ENCODE data around the gene SFXN1. TPM values are rescaled to one million over a fixed set of nuclear protein-coding genes. Genes with fewer than 3 reads are reported as not detected.
"Not testable (repeated sequence)": the region's sequence is repeated elsewhere in the genome, so short reads cannot be mapped to it uniquely, and the experiment has no call there.

Gene SFXN1
- polyA plus RNA-seq, 3 donors: 41.2 to 56.9 (median 56.1) TPM

DNA sequence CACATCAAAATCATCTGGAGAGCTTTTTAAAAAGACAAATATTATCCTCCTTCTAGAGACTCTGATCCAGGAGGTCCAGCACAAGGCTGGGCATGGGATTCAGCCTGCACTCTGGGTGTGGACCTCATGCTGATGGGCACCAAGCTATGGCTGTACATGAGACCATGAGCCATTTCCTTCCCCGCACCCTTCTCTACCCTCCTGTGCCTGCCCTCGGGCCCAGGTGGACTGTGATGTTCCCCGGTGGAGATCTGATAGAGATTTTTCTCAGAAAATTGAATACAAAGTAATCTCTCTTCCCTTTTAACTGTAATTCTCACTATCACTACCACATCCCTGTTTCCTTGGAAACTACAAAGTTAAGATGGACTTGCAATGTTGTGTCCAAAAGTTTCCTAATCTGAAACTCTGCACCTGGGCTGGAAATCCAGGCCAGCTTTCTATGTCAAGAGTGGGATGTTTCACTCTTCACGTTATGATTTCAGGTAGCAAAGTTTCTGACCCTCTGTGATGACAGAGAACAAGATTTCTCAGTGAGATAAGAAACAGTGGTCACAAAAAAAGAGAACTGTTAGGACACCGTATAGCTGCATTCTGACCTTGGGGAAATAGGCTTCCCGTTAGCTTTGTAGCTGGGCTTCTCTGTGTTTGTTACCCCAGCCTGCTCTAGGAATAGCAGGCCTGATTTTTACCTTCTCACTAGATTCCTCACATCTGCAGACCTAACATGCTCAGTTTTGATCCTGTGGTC lies 11.5 kb downstream of the SFXN1 start:
- no peak for DNase-seq

DNA sequence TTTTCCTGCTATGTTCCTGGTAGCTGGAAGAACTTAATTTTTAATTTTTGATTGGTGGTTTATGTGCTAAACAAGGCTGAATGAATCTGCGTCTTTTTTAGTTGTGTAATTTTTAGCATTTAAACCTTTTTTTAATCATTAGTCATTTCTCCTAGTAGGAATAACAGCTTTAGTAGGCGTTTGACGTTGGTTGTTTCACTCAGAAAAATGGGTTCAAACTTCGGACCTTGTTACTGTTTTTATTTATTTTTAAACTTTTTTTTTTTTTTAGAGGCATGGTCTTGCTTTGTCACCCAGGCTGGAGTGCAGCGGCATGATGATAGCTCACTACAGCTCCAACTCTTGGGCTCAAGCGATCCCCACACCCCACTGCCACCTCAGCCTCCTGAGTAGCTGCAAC lies 12.9 kb downstream of the SFXN1 start:
- DNase-seq: no peak

GRCh38 chr5:175493260-175493659 lies 14.9 kb downstream of the SFXN1 start:
- no peak for DNase-seq

- DNase-seq: no peak
Observed at GRCh38 chr5:175493726-175494125, 15.4 kb downstream of the SFXN1 start.

GRCh38 chr5:175494264-175495183 lies 16.2 kb downstream of the SFXN1 start:
- no peak for DNase-seq

DNA sequence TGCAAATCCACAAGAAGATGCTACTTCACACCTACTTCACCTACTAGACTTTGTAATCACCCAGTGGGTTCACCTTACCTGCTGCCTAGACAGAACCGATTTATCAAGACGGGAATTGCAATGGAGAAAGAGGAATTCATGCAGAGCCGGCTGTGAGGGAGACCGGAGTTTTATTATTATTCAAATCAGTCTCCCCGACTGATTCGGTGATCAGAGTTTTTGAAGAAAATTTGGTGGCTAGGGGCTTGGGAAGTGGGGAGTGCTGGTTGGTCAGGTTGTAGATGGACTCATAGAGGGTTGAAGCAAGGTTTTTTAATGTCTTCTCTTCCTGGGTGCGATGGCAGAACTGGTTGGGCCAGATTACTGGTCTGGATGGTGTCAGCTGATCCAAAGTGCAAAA lies 23.4 kb downstream of the SFXN1 start:
- DNase-seq: no peak

DNA sequence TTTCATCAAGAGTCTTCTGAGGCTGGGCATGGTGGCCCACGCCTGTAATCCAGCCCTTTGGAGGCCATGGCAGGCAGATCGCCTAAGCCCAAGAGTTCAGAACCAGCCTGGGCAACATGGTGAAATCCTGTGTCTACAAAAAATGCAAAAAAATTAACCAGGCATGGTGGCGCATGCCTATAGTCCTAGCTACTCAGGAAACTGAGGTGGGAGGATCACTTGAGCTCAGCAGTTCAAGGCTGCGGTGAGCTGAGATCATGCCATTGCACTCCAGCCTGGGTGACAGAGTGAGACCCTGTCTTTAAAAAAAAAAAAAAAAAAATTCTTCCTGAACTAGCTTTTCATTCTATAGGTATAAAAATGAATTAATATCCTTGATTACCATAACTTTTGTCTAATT lies 29.3 kb downstream of the SFXN1 start:
- not testable (repeated sequence) for DNase-seq

DNA sequence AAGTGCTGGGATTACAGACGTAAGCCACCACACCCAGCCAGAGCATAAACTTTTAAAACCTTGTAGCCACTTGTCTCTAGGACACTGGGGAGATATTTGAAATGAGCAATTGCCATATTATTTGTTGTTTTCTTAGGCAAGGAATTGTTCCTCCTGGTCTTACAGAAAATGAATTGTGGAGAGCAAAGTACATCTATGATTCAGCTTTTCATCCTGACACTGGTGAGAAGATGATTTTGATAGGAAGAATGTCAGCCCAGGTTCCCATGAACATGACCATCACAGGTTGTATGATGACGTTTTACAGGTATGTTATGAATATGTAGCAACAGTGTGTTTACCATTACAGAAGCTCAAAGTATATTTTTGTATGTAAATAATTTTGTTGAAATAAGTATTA lies 30.5 kb downstream of the SFXN1 start:
- DNase-seq: no peak

- DNase-seq: no peak
Observed at GRCh38 chr5:175513297-175513696, 34.9 kb downstream of the SFXN1 start.

DNA sequence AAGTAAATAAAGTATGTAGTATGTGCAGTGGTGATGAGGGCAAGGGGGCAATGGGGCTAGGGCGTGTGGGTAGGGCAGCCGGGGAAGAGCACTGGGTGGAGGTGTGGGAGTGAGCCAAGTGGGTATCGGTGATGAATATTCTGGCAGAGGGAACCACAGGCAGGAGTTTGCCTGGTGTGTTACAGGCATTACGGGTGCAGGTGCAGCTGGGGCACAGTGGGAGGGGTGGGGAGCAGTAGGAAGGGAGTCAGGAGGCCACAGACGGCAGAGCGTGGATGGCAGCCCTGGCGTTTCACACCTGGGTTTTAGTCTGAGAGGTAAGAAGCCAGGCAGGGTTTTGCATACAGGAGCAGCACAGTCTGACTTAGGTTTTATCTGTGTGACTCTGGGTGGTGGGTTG lies 35.4 kb downstream of the SFXN1 start:
- DNase-seq: no peak

DNA sequence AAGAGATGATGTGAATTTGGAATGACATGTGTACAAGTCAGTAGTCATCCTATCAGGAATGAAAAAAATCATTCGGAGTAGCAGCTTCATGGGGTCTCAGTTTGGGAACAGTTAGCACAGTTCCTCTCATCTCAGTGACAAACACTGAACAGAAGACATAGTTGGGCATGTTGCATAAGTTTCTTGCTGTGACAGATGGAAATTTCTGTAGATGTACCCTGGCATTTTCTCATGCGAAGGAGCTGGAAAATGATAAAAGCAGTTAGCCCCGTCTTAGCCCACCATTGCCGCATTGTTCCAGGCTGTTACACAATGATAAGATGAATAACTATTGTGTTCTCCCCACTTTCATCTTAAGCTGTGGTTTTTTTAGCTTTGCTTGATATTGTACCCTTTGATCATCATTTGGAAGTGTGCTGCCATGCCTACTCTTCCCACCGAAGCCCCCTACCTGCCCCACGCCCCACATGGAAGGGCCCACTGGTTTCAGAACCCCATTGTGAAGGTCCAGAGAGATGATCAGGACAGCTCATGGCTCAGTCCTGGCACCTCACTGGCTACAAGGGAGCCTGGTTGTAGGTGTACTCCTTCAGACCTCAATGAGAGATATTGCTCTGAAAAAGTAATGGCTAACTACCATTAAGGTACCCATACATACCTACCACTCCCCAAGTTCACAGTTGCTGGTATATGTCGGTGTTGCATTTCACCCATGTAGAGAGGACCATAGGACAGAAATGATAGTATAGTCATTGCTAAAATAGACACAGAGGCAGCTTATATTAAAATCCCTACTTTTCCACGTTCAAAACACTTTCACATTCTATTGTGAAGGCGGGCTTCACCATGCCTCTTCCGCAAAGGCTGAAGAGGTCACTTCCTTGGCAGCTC lies 38.8 kb downstream of the SFXN1 start:
- DNase-seq: no peak

DNA sequence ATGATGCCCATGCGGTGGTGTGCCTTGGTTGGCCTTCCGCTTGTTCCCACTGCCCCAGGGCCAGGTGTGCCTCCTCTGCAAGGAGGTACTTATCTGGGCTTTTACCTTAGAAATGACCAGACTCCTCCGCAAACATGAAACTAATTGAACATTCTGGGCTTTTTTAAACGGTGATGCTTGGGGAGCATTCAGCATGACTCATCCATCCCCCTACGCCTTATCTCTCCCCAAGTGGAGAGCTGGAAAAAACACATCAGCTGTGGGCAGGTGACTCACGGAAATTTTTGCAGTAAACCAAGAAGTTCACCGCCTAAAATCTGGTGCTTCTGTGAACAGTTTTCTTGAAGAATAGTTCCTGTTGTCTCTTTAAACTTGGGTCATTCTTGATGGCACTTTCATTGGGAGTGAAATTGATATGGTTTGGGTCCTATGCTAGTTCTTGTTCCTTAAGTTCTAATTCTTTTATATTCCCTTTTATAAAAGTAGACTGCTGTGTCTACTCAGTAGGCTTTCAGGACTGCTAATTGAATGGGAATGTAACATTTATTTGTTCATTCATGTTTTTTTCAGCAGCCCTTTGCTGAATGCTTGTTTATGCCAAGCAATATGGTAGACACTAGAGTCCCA lies 39.6 kb downstream of the SFXN1 start:
- DNase-seq: no peak

GRCh38 chr5:175519006-175519405 lies 40.6 kb downstream of the SFXN1 start:
- no peak for DNase-seq

DNA sequence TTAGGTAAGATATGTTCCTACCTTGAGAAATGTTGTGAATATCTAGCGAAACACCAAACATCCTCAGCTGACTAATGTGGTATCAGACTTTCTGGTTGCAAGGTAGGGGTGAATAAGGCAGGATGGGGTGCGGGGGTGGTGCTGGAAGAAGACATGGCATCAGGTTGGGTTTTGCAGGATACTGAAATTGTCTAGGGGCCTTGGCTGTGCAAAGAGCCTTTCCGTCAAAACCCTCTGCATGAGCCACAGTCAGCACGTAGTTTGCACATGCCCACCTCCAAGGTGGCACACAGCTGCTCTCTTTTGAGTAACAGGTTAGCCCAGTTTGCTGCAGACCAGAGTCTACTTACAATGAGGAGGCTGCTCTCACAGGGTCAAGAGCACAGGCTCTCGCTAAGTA lies 42.0 kb downstream of the SFXN1 start:
- no peak for DNase-seq

GRCh38 chr5:175520873-175521272 lies 42.5 kb downstream of the SFXN1 start:
- no peak for DNase-seq

DNA sequence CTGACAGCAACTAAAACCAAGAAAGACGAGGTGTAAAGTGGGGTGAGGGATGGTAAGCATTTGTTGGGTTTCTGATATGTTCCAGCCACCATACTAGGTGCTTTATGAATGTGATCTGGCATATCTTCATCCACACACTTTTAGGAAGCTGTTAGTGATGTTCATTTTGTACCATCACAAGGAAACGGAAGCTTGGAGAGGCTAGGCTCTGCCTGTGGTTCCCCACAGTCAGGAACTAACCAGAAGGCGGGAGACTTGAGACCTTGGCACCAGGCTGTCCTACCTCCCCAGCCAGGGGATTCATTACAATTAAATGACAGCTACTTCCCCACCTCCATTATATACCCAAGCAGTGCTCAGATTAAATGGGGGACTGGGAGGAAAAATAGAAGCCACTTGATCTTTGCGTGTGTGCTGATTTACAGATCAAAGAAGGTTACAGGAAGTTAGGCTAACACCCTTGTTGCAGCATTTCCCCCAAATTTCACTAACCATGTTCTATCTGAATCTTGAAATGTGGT lies 43.0 kb downstream of the SFXN1 start:
- no peak for DNase-seq

DNA sequence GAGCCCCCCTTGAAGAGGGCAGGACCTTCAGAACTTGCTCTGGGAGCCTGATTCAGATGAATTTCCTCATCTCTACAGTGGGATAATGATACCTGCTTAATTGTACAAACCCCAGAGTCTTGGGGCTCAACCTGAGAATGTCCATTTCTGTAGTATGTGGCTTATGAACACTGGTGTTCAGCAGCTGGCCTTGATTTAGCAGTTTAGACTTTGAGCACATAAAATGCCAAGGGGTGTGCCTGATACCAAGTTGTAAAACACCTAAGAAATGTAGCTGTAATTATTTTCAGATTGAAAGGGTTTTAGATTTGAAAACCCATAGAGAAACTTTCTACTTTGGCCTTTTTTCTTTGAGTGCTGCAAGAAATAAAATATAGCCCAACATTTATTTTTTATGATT lies 44.9 kb downstream of the SFXN1 start:
- no peak for DNase-seq

DNA sequence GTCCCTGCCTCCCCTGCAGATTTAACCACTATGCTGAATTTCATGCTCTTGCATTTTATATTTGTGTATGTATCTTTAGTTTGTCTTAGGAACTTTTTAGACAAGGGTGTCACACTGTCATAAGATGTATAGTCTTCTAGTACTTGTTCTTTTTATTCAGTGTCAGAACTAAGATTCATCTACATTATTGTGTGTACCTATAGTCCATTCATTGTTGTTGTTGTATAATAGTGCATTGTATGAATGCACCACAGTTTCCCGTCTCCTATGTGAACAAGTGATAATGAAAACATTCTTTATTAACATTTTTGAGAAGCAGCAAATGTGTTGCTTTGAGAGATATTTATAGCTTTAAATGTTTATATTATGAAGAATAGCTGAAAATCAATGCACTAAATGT lies 45.9 kb downstream of the SFXN1 start:
- DNase-seq: no peak

GRCh38 chr5:175526691-175527090 lies 48.3 kb downstream of the SFXN1 start:
- no peak for DNase-seq

- DNase-seq: no peak
Observed at GRCh38 chr5:175531361-175531760, 53.0 kb downstream of the SFXN1 start.
